Vagina (tissue), 2 donors: ENCODE measurements around the gene TEX264.

Source experiments
- POLR2A ChIP-seq, 2 donors: fragments of 450-650 bp; IDR thresholded peaks; one replicate each; pipeline ENCODE4 v1.6.1; 2017; ENCODE audit warnings: antibody characterized with exemption in 2 of 2, mild to moderate bottlenecking in 2 of 2, moderate library complexity in 2 of 2
- TF ChIP-seq, protein P1 (sequence below), 3 experiments: fragments of 450-650 bp in 2 of 3; fragments of 200-600 bp in 1 of 3; sonication (generic) in 1 of 3; IDR thresholded peaks; one replicate each; pipeline ENCODE4 v1.5.1; 2017 to 2019; ENCODE audit warnings: antibody characterized with exemption in 3 of 3, mild to moderate bottlenecking in 2 of 3, moderate library complexity in 2 of 3

DNA sequence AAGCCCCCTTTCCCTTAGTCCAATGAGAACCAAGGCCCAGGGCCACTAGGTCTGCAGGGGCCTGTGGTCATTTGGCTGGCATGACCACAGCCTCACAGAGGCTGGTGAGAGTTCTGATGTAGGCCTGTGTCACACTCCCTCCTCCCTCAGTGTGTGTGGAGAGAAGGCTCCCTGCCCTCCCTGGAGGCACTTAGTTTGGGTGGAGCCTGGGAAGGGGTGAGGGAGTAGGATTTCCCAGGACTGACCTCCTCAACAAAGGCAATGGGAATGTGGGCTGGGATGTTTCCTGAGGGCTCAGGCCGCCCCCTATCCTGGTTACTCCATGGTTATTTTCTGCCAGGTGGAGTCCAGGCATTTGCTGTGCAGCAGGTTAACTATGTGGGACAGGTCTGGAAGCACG, 7.6 kb downstream of the TEX264 start:
- TF ChIP-seq, protein P1, sequence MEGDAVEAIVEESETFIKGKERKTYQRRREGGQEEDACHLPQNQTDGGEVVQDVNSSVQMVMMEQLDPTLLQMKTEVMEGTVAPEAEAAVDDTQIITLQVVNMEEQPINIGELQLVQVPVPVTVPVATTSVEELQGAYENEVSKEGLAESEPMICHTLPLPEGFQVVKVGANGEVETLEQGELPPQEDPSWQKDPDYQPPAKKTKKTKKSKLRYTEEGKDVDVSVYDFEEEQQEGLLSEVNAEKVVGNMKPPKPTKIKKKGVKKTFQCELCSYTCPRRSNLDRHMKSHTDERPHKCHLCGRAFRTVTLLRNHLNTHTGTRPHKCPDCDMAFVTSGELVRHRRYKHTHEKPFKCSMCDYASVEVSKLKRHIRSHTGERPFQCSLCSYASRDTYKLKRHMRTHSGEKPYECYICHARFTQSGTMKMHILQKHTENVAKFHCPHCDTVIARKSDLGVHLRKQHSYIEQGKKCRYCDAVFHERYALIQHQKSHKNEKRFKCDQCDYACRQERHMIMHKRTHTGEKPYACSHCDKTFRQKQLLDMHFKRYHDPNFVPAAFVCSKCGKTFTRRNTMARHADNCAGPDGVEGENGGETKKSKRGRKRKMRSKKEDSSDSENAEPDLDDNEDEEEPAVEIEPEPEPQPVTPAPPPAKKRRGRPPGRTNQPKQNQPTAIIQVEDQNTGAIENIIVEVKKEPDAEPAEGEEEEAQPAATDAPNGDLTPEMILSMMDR (IDR thresholded peaks at IDR 0.05), result no peak
- TF ChIP-seq POLR2A (IDR thresholded peaks at IDR 0.05), result no peak
